ENCODE results near the gene ALOXE3.

The ALOXE3 gene

DNA sequence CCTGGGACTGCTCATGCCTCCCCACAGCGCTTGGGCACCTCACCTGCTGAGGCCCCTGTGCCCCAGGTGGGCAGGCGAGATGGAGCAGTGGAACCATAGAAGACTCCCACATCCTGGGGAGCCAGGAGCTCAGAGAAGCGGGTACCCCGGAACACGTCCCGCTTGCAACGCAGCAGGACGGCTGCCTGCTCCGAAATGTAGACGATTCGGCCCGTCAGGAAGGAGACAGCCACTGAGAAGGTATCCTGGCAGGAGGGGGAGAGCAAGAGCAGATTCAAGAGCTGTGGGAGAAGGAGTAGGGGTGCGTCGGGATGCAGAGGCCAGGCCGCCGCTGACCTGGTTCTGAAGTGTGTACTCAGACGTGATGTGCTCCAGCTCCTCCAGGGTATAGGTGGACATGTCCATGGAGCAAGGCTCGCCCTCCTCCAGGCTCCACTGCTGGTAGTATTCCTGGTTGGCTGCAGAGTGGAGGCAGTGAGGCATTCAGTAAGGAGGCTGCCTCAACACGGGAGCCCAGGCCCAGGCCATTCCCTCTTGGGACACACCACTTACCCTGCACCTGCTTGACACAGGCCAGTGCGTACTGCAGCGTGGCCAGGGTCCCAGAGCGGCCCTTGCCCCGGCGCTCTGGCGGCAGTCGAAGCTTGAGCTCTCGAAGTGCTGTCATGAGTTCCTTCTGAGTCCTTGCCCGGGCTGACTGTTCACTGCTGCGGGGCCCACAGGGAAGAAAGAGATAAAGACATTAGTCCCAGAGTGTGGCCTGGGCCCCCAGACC, 31.3 kb upstream of the ALOXE3 start:
- DNase-seq (ENCODE audit: extremely low spot score), result no peak
- TF ChIP-seq ARNT (IDR thresholded peaks at IDR 0.05), result no peak
- TF ChIP-seq L3MBTL2 (conservative IDR thresholded peaks at IDR 0.05), result no peak
- TF ChIP-seq SP1 (IDR thresholded peaks at IDR 0.05), result no peak
- no peak for TF ChIP-seq FOXA1 (IDR thresholded peaks at IDR 0.05)
- no peak for TF ChIP-seq BHLHE40 (IDR thresholded peaks at IDR 0.05; ENCODE audit: borderline replicate concordance)
- POLR2A ChIA-PET, result interaction anchor here (6.1 kb wide), 1 partner anchor 10 kb away, joined by 53 read pairs; no protein-coding TSS in a partner anchor
- CTCF ChIA-PET, result no interaction called here

- no peak for TF ChIP-seq TARDBP (IDR thresholded peaks at IDR 0.05)
- no peak for TF ChIP-seq LEF1 (IDR thresholded peaks at IDR 0.05; ENCODE audit: borderline replicate concordance)
- TF ChIP-seq NFRKB (IDR thresholded peaks at IDR 0.05), result no peak
- TF ChIP-seq FOXK2 (IDR thresholded peaks at IDR 0.05), result no peak
- TF ChIP-seq SP1 (IDR thresholded peaks at IDR 0.05), result no peak
- TF ChIP-seq FOXM1 (IDR thresholded peaks at IDR 0.05; ENCODE audit: borderline replicate concordance), result no peak
- no peak for TF ChIP-seq ELF4 (IDR thresholded peaks at IDR 0.05)
- TF ChIP-seq L3MBTL2 (conservative IDR thresholded peaks at IDR 0.05), result no peak
- ChIA-PET POLR2A (interaction anchor here (1.3 kb wide), 1 partner anchor 8 kb away, joined by 5 read pairs; no protein-coding TSS in a partner anchor), CTCF (no interaction called here)
- no peak for DNase-seq (ENCODE audit: extremely low spot score)
These were observed 30.2 kb upstream of the ALOXE3 start for GRCh38 chr17:8148560-8148959.

DNA sequence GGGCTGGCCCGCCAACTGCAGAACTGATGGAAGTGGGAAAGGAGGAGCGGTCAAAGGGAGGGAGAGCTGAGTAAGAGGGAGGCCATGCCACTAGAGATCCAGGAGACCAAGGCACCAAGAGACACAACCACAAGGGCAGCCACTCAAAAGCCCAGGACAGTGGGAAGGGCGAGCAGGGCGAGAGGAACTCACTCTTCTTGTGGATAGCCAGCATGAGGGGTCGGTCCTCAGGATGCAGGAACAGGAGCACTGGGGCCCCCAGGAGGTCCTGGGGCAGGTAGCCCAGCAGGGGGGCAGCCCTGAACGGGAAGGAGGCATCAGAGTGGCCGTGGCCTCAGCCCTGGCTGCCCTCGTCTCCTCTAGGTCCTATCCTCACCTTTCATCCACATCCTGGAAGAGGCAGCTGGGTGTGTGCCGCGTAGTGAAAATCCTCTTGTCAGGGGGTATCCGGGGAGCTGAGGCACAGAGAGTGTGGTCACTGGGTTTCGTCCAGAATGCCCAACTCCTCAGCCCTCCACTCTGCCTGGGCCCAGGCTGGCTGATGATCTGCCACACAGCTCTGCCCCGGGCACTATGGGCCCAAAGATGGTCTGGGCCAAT, 29.6 kb upstream of the ALOXE3 start:
- CTCF ChIA-PET, result interaction anchor here (0.8 kb wide), 1 partner anchor 73 kb away, joined by 3 read pairs; no protein-coding TSS in a partner anchor
- POLR2A ChIA-PET, result interaction anchor here (1.3 kb wide), 1 partner anchor 9 kb away, joined by 5 read pairs; no protein-coding TSS in a partner anchor
- TF ChIP-seq, protein P1, sequence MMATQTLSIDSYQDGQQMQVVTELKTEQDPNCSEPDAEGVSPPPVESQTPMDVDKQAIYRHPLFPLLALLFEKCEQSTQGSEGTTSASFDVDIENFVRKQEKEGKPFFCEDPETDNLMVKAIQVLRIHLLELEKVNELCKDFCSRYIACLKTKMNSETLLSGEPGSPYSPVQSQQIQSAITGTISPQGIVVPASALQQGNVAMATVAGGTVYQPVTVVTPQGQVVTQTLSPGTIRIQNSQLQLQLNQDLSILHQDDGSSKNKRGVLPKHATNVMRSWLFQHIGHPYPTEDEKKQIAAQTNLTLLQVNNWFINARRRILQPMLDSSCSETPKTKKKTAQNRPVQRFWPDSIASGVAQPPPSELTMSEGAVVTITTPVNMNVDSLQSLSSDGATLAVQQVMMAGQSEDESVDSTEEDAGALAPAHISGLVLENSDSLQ (IDR thresholded peaks at IDR 0.05), result no peak
- no peak for TF ChIP-seq ELF4 (IDR thresholded peaks at IDR 0.05)
- no peak for TF ChIP-seq BHLHE40 (IDR thresholded peaks at IDR 0.05; ENCODE audit: borderline replicate concordance)
- no peak for TF ChIP-seq ARNT (IDR thresholded peaks at IDR 0.05)
- TF ChIP-seq L3MBTL2 (conservative IDR thresholded peaks at IDR 0.05), result no peak
- TF ChIP-seq SP1 (IDR thresholded peaks at IDR 0.05), result no peak
- TF ChIP-seq ZNF384 (IDR thresholded peaks at IDR 0.05), result no peak
- no peak for TF ChIP-seq FOXA1 (IDR thresholded peaks at IDR 0.05)
- no peak for TF ChIP-seq FOXM1 (IDR thresholded peaks at IDR 0.05; ENCODE audit: borderline replicate concordance)
- TF ChIP-seq CTBP1 (IDR thresholded peaks at IDR 0.05; ENCODE audit: borderline replicate concordance), result no peak
- TF ChIP-seq NFRKB (IDR thresholded peaks at IDR 0.05), result no peak
- no peak for DNase-seq (ENCODE audit: extremely low spot score)

GRCh38 chr17:8147141-8147804, 29.0 kb upstream of the ALOXE3 start:
- TF ChIP-seq NFRKB (IDR thresholded peaks at IDR 0.05) (no peak), ELF4 (IDR thresholded peaks at IDR 0.05) (no peak), L3MBTL2 (conservative IDR thresholded peaks at IDR 0.05) (no peak), FOXM1 (IDR thresholded peaks at IDR 0.05; ENCODE audit: borderline replicate concordance) (no peak), ARNT (IDR thresholded peaks at IDR 0.05) (no peak), TARDBP (IDR thresholded peaks at IDR 0.05) (no peak), FOXK2 (IDR thresholded peaks at IDR 0.05) (no peak), SP1 (IDR thresholded peaks at IDR 0.05) (no peak), LEF1 (IDR thresholded peaks at IDR 0.05; ENCODE audit: borderline replicate concordance) (no peak), BHLHE40 (IDR thresholded peaks at IDR 0.05; ENCODE audit: borderline replicate concordance) (no peak), SUZ12 (IDR thresholded peaks at IDR 0.05) (no peak), CTBP1 (IDR thresholded peaks at IDR 0.05; ENCODE audit: borderline replicate concordance) (no peak)

GRCh38 chr17:8146381-8147140, 28.2 kb upstream of the ALOXE3 start:
- POLR2A ChIA-PET, result interaction anchor here (0.7 to 1.7 kb wide), 2 partner anchors 10 to 45 kb away, joined by 3 to 4 read pairs; no protein-coding TSS in a partner anchor
- CTCF ChIA-PET, result no interaction called here
- TF ChIP-seq BHLHE40 (IDR thresholded peaks at IDR 0.05; ENCODE audit: borderline replicate concordance) (no peak), FOXA1 (IDR thresholded peaks at IDR 0.05) (no peak), FOXM1 (IDR thresholded peaks at IDR 0.05; ENCODE audit: borderline replicate concordance) (no peak), CTBP1 (IDR thresholded peaks at IDR 0.05; ENCODE audit: borderline replicate concordance) (no peak)
- DNase-seq (ENCODE audit: extremely low spot score), result no peak

More at GRCh38 chr17:8147141-8147804, 29.0 kb upstream of the ALOXE3 start:
- CTCF ChIA-PET, result interaction anchor here (0.8 kb wide), 1 partner anchor 74 kb away, joined by 3 read pairs; no protein-coding TSS in a partner anchor
- POLR2A ChIA-PET, result interaction anchor here (0.7 to 1.3 kb wide), 2 partner anchors 9 kb away, joined by 4 to 5 read pairs; no protein-coding TSS in a partner anchor
- DNase-seq (ENCODE audit: extremely low spot score), result no peak

DNA sequence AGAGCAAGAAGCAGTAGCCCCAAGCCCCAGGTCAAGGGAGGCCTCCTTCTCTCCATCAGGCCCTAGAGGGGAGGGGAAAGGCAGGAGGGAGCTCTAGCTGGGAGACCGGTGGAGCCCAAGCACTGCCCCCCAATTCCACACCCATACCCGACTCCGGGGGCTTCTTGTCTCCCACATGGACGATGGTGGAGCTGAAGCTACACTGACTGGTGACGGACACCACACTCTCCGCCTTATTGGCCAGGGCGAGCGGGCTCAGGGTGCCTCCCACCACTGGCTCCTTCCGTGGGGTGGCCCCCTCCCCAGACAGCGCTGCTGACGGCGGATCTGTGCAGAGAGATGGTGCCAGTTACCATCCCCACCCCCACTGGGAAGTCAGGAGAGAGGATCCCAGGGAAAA, 27.5 kb upstream of the ALOXE3 start:
- ChIA-PET CTCF (no interaction called here), POLR2A (interaction anchor here (1.7 kb wide), 1 partner anchor 46 kb away, joined by 3 read pairs; no protein-coding TSS in a partner anchor)
- no peak for TF ChIP-seq FOXM1 (IDR thresholded peaks at IDR 0.05; ENCODE audit: borderline replicate concordance)
- TF ChIP-seq HDGF (IDR thresholded peaks at IDR 0.05; ENCODE audit: borderline replicate concordance), result no peak
- no peak for TF ChIP-seq FOXA1 (IDR thresholded peaks at IDR 0.05)
- TF ChIP-seq SP1 (IDR thresholded peaks at IDR 0.05), result no peak
- TF ChIP-seq SUZ12 (IDR thresholded peaks at IDR 0.05), result no peak
- no peak for TF ChIP-seq CTBP1 (IDR thresholded peaks at IDR 0.05; ENCODE audit: borderline replicate concordance)
- TF ChIP-seq TARDBP (IDR thresholded peaks at IDR 0.05), result no peak
- no peak for TF ChIP-seq LEF1 (IDR thresholded peaks at IDR 0.05; ENCODE audit: borderline replicate concordance)
- no peak for TF ChIP-seq ZNF384 (IDR thresholded peaks at IDR 0.05)
- no peak for TF ChIP-seq FOXK2 (IDR thresholded peaks at IDR 0.05)
- TF ChIP-seq ARNT (IDR thresholded peaks at IDR 0.05), result no peak
- TF ChIP-seq L3MBTL2 (conservative IDR thresholded peaks at IDR 0.05), result no peak
- TF ChIP-seq NFRKB (IDR thresholded peaks at IDR 0.05), result no peak
- TF ChIP-seq BHLHE40 (IDR thresholded peaks at IDR 0.05; ENCODE audit: borderline replicate concordance), result no peak
- no peak for TF ChIP-seq ELF4 (IDR thresholded peaks at IDR 0.05)
- TF ChIP-seq, protein P1 (IDR thresholded peaks at IDR 0.05), result no peak
- no peak for DNase-seq (ENCODE audit: extremely low spot score)
